ENCODE results near the gene ADAMTSL1.

Gene ADAMTSL1

GRCh38 chr9:18694959-18695668 lies 221.2 kb downstream of the ADAMTSL1 start:
- no peak overlapping the region for H3K27ac ChIP-seq
- no peak for TF ChIP-seq CTCF (IDR thresholded peaks at IDR 0.05)
- H3K4me3 ChIP-seq = no peak overlapping the region
- DNase-seq (ENCODE audit: low spot score) = no peak

GRCh38 chr9:18698992-18699391 lies 225.0 kb downstream of the ADAMTSL1 start:
- H3K4me3 ChIP-seq = no peak overlapping the region
- no peak for DNase-seq (ENCODE audit: low spot score)
- H3K27ac ChIP-seq = no peak overlapping the region
- TF ChIP-seq CTCF (IDR thresholded peaks at IDR 0.05) = no peak

- H3K4me3 ChIP-seq = no peak overlapping the region
- DNase-seq (ENCODE audit: low spot score) = no peak
- no peak for TF ChIP-seq CTCF (IDR thresholded peaks at IDR 0.05)
- H3K27ac ChIP-seq = no peak overlapping the region
These were observed 225.8 kb downstream of the ADAMTSL1 start for GRCh38 chr9:18699764-18700163.

GRCh38 chr9:18700714-18701113 lies 226.8 kb downstream of the ADAMTSL1 start:
- no peak for TF ChIP-seq CTCF (IDR thresholded peaks at IDR 0.05)
- no peak for DNase-seq (ENCODE audit: low spot score)
- Histone ChIP-seq H3K4me3 (no peak overlapping the region), H3K27ac (no peak overlapping the region)

- Histone ChIP-seq H3K27ac (no peak overlapping the region), H3K4me3 (no peak overlapping the region)
- no peak for TF ChIP-seq CTCF (IDR thresholded peaks at IDR 0.05)
- DNase-seq (ENCODE audit: low spot score) = no peak
These were observed 229.4 kb downstream of the ADAMTSL1 start for GRCh38 chr9:18703151-18703900.

GRCh38 chr9:18703901-18704379 lies 230.0 kb downstream of the ADAMTSL1 start:
- TF ChIP-seq CTCF (IDR thresholded peaks at IDR 0.05) = no peak
- DNase-seq (ENCODE audit: low spot score) = no peak
- no peak overlapping the region for H3K27ac ChIP-seq
- no peak overlapping the region for H3K4me3 ChIP-seq

Measured in coronary artery (tissue), 2 donors.